GM18505 (cell line): ENCODE measurements around the gene HEY2.
"Not testable (repeated sequence)": the region's sequence is repeated elsewhere in the genome, so short reads cannot be mapped to it uniquely, and the experiment has no call there.

Experiments
- ATAC-seq: cut with Tn5 transposase; IDR thresholded peaks from one replicate; pipeline ENCODE4 v1.9.1; 2021; ENCODE audit not compliant: unreplicated experiment
- POLR2A ChIP-seq: IDR thresholded peaks from 4 replicates; pipeline ENCODE4 v1.6.1; 2011; ENCODE audit warnings: borderline replicate concordance; ENCODE audit not compliant: insufficient read depth, insufficient read length; ENCODE audit errors: extremely low read depth

HEY2 gene

GRCh38 chr6:125791151-125791819, 41.9 kb downstream of the HEY2 start:
- no peak for TF ChIP-seq POLR2A
- ATAC-seq, result peak; percentile 29

- no peak for TF ChIP-seq POLR2A
- ATAC-seq, result no peak
Observed at GRCh38 chr6:125791820-125792165, 42.4 kb downstream of the HEY2 start.

DNA sequence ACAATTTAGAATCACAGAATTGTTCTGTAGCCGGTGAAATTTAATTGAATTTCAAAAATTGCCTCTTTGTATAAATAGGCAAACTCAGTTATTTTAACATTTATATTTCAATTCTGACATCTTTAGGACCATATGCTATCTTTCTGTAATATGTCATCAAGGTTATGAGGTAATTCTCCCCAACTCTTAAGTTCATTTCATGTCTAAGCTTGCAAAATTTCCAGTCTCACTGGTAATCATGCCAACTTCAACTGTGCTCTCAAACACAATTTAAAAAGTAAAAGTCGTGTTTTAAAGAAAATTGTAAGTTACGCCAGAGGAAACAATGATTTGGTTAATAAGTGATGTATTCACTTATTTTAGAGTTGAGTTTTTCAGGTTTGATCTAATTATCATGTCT, 42.7 kb downstream of the HEY2 start:
- no peak for TF ChIP-seq POLR2A
- ATAC-seq, result no peak

DNA sequence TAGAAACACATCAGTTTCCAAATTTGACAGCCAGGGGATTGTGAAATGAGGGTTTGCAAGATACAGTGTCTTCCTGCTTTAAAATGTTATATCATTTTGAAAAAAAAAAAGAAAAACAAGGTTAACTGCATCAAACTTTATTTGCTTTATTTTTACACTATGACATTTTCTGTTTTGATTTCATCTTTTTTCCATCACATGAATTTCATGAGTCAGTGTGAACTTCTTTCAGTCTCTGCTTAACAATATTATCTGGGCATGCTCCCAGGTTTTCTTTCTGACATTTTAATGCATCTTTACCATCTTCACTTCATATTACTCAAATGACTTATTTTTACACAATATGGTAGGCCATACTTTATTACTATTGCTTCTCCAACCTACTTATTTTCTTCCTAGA, 43.2 kb downstream of the HEY2 start:
- ATAC-seq, result no peak
- no peak for TF ChIP-seq POLR2A

DNA sequence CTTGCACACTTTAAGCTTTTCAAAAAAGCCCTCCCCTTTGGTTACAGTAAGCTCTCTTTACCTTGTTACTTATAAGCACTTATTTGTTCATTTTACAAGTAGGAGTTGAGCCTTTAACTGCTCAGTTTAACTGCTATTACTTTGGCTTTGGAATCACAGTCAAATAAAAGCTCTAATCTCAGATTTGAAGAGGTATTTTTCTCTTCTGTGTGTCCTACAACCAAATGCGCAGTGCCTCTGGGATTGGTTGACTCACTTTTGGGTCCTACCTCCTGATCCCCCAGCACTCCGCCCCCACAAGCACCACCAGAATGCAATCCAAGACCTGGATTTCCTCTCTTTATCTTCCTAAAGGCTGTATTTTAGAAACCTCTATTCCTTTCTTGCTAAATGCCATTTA, 43.8 kb downstream of the HEY2 start:
- TF ChIP-seq POLR2A, result no peak
- ATAC-seq, result no peak

DNA sequence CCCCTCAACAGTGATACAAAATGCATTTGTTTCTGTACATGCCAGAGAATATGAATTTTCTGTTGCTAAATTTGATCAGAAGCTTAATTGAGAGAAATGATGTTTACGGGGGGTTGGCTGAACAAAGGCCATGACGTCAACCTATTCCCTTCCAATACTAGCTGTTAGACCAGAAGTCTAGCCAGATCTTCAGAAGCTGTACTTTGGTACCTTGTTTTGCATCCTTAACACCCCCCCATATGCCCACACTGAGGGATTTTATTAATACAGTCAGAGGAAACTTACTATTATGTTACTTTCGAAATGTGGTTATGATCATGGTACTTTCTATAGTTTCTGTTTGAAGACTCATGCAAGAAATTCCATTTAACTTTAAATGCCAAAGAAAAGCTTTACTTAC, 44.4 kb downstream of the HEY2 start:
- no peak for TF ChIP-seq POLR2A
- no peak for ATAC-seq

GRCh38 chr6:125794342-125795137, 45.1 kb downstream of the HEY2 start:
- ATAC-seq, result no peak
- no peak for TF ChIP-seq POLR2A

DNA sequence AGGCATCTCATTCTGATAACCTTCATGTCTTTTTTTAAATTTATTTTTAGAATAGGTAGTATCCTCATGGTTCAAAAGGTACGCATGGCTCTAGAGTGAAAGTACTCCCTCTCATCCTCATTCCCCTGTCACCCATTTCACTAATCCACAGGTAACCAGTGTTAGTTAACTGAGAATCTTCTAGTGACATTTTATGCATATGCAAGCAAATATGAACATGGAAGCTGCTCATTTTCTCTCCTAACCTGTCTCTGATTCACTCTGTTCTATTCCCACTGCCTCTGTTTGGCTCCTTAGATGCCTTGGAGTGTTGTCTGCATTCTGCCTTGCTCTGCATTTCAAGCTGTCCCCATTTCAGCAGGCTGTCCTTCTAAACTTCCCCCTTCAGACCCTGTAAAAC, 45.9 kb downstream of the HEY2 start:
- no peak for TF ChIP-seq POLR2A
- no peak for ATAC-seq

GRCh38 chr6:125797120-125797885, 47.9 kb downstream of the HEY2 start:
- no peak for ATAC-seq
- TF ChIP-seq POLR2A, result no peak

GRCh38 chr6:125797886-125798444, 48.5 kb downstream of the HEY2 start:
- no peak for ATAC-seq

DNA sequence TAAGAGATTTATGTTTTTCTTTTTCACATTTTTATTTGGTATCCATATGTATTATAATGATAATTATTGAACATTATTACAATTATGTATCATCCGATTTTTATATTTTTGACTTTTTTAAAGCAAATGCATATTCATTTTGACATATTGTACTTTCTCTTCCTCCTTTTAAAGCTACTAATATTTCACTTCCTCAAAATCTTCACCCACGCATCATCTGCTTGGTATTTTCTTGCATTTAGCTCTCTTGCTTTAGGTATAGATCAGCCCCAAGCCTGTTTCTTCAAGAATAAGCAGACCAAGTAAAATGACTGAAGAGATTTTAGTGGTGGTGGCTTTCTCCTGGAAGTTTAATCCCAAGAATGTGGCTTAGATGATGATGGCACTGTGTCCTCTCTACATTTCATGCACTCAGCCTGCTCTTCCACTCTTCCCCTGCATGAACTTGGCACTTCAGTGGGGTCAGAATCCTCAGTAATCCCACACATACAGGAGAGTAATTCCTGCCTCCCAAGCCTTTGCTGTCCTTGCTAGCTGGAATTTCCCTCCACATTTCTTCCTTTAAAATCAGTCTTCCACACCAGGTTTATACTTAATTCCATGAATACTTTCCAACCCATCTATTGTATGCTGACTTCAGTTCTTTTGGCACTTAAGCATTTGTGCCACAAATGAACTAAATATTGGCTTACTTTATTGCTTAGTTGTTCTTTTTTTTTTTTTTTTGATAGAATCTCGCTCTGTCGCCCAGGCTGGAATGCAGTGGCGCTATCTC, 49.5 kb downstream of the HEY2 start:
- peak; percentile 85 for ATAC-seq
- TF ChIP-seq POLR2A, result no peak

More at GRCh38 chr6:125797886-125798444, 48.5 kb downstream of the HEY2 start:
- TF ChIP-seq POLR2A, result no peak

- no peak for TF ChIP-seq POLR2A
- no peak for ATAC-seq
Observed at GRCh38 chr6:125802383-125802782, 53.0 kb downstream of the HEY2 start.

DNA sequence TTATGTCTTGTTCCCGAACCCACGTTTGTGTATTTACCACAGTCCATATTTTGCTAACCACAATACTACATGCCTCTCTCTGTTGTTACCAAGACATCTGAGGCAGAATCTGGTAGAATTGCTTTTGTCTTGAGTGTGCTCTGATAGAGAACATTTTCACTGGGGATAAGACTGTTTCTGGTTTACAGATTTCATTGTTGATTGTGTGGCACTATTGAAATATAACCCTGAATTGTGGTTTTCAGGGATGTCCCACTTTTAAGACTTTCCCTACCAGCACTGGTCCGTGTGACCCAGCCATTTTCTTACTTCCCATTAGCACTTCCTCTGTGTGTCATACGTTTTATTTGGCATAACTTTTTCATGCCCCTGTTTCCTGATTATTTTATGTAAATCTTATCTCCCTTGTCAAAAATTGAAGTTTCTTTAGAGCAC, 53.5 kb downstream of the HEY2 start:
- TF ChIP-seq POLR2A, result no peak
- no peak for ATAC-seq

DNA sequence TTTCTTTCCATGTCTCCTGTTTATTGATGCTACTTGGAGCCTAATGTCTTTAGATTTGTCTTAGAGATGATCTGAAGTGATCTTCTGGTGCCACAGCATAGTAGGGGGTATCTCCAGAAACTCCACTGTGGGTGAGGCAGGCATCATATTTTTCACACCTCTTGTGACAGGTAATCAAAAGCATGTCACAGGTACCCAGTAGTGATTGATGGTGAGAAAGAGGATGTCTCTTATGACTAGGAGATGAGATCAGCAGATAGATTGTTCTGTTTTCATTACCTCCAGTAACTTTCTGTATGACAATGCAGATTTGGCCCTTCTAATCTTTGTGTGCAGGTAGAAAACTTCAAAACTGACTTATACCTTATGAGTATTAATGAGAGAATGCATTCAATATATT, 54.8 kb downstream of the HEY2 start:
- no peak for TF ChIP-seq POLR2A
- peak; percentile 60 for ATAC-seq

DNA sequence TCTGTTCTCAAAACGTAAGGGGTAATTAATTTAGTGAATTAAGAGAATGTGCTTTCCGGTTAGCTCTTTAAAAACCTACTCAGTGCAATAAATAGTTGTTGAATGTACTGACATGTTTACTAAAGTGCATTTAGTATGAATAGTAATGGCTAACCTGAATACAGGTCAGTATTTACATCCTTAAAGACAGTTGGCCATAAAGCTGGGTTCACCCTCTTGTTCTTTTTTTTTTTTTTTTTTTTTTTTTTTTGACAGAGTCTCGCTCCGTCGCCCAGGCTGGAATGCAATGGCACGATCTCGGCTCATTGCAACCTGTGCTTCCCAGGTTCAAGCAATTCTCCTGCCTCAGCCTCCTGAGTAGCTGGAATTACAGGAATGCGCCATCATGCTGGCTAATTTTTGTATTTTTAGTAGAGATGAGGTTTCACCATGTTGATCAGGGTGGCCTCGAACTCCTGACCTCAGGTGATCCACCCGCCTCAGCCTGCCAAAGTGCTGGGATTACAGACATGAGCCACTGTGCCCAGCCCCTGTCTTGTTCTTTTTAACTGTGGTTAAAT, 55.5 kb downstream of the HEY2 start:
- not testable (repeated sequence) for ATAC-seq
